ENCODE results near the gene MTF2. TPM values are rescaled to one million over a fixed set of nuclear protein-coding genes. Genes with fewer than 3 reads are reported as not detected.

The MTF2 gene
- total and polyA plus RNA-seq, 9 of the 15 experiments (the other 6 are each of a cell fraction or from before 2014, with no cell fraction given), result 29.3 to 124 (median 57.7) TPM

DNA sequence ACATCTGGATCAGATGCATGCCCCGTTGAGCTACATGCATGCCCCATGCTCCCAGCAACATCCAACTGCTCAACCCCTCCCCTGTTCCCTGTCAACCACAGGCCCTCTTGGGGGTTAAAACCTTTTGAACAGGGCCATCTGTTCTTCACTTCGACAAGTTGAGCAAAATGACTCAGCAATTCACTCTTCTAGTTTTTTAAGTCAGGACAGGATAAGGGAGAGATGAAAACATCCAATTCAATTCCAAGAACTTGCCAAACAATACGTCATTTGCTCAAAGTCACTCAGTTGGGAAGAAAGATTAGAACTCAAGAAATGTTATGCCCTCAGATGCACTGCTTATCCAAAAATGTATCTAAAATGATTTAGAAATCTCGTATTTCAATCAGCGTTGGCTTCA, 46.1 kb upstream of the MTF2 start (continued):
- TF ChIP-seq ZNF316 (IDR thresholded peaks at IDR 0.05) (peak; percentile 96), ZNF347 (CRISPR knock-in tag; IDR thresholded peaks at IDR 0.05; ENCODE audit: low read depth) (no peak), POLR2G (IDR thresholded peaks at IDR 0.05; ENCODE audit: low read depth, low read length) (no peak), HDAC8 (tag; IDR thresholded peaks at IDR 0.05) (no peak), XRCC5 (IDR thresholded peaks at IDR 0.05; ENCODE audit: low read depth, low read length) (no peak), CREB1 (IDR thresholded peaks at IDR 0.05) (no peak), CREB1 (CRISPR knock-in tag; IDR thresholded peaks at IDR 0.05) (no peak), CCAR2 (IDR thresholded peaks at IDR 0.05; ENCODE audit: low read depth, low read length) (no peak), ZC3H11A (IDR thresholded peaks at IDR 0.05; ENCODE audit: low read depth, low read length) (no peak), ZNF184 (CRISPR knock-in tag; IDR thresholded peaks at IDR 0.05) (no peak), HDAC3 (IDR thresholded peaks at IDR 0.05; ENCODE audit: borderline replicate concordance, partially characterized antibody) (no peak)
- TF ChIP-seq, protein P1, sequence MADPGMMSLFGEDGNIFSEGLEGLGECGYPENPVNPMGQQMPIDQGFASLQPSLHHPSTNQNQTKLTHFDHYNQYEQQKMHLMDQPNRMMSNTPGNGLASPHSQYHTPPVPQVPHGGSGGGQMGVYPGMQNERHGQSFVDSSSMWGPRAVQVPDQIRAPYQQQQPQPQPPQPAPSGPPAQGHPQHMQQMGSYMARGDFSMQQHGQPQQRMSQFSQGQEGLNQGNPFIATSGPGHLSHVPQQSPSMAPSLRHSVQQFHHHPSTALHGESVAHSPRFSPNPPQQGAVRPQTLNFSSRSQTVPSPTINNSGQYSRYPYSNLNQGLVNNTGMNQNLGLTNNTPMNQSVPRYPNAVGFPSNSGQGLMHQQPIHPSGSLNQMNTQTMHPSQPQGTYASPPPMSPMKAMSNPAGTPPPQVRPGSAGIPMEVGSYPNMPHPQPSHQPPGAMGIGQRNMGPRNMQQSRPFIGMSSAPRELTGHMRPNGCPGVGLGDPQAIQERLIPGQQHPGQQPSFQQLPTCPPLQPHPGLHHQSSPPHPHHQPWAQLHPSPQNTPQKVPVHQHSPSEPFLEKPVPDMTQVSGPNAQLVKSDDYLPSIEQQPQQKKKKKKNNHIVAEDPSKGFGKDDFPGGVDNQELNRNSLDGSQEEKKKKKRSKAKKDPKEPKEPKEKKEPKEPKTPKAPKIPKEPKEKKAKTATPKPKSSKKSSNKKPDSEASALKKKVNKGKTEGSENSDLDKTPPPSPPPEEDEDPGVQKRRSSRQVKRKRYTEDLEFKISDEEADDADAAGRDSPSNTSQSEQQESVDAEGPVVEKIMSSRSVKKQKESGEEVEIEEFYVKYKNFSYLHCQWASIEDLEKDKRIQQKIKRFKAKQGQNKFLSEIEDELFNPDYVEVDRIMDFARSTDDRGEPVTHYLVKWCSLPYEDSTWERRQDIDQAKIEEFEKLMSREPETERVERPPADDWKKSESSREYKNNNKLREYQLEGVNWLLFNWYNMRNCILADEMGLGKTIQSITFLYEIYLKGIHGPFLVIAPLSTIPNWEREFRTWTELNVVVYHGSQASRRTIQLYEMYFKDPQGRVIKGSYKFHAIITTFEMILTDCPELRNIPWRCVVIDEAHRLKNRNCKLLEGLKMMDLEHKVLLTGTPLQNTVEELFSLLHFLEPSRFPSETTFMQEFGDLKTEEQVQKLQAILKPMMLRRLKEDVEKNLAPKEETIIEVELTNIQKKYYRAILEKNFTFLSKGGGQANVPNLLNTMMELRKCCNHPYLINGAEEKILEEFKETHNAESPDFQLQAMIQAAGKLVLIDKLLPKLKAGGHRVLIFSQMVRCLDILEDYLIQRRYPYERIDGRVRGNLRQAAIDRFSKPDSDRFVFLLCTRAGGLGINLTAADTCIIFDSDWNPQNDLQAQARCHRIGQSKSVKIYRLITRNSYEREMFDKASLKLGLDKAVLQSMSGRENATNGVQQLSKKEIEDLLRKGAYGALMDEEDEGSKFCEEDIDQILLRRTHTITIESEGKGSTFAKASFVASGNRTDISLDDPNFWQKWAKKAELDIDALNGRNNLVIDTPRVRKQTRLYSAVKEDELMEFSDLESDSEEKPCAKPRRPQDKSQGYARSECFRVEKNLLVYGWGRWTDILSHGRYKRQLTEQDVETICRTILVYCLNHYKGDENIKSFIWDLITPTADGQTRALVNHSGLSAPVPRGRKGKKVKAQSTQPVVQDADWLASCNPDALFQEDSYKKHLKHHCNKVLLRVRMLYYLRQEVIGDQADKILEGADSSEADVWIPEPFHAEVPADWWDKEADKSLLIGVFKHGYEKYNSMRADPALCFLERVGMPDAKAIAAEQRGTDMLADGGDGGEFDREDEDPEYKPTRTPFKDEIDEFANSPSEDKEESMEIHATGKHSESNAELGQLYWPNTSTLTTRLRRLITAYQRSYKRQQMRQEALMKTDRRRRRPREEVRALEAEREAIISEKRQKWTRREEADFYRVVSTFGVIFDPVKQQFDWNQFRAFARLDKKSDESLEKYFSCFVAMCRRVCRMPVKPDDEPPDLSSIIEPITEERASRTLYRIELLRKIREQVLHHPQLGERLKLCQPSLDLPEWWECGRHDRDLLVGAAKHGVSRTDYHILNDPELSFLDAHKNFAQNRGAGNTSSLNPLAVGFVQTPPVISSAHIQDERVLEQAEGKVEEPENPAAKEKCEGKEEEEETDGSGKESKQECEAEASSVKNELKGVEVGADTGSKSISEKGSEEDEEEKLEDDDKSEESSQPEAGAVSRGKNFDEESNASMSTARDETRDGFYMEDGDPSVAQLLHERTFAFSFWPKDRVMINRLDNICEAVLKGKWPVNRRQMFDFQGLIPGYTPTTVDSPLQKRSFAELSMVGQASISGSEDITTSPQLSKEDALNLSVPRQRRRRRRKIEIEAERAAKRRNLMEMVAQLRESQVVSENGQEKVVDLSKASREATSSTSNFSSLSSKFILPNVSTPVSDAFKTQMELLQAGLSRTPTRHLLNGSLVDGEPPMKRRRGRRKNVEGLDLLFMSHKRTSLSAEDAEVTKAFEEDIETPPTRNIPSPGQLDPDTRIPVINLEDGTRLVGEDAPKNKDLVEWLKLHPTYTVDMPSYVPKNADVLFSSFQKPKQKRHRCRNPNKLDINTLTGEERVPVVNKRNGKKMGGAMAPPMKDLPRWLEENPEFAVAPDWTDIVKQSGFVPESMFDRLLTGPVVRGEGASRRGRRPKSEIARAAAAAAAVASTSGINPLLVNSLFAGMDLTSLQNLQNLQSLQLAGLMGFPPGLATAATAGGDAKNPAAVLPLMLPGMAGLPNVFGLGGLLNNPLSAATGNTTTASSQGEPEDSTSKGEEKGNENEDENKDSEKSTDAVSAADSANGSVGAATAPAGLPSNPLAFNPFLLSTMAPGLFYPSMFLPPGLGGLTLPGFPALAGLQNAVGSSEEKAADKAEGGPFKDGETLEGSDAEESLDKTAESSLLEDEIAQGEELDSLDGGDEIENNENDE (IDR thresholded peaks at IDR 0.05; ENCODE audit: low read depth, low read length), result no peak
- TF ChIP-seq, protein P2, sequence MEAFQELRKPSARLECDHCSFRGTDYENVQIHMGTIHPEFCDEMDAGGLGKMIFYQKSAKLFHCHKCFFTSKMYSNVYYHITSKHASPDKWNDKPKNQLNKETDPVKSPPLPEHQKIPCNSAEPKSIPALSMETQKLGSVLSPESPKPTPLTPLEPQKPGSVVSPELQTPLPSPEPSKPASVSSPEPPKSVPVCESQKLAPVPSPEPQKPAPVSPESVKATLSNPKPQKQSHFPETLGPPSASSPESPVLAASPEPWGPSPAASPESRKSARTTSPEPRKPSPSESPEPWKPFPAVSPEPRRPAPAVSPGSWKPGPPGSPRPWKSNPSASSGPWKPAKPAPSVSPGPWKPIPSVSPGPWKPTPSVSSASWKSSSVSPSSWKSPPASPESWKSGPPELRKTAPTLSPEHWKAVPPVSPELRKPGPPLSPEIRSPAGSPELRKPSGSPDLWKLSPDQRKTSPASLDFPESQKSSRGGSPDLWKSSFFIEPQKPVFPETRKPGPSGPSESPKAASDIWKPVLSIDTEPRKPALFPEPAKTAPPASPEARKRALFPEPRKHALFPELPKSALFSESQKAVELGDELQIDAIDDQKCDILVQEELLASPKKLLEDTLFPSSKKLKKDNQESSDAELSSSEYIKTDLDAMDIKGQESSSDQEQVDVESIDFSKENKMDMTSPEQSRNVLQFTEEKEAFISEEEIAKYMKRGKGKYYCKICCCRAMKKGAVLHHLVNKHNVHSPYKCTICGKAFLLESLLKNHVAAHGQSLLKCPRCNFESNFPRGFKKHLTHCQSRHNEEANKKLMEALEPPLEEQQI (IDR thresholded peaks at IDR 0.05), result peak; percentile 49; the same call in 1 of the 2 replicates
- TF ChIP-seq, protein P3, sequence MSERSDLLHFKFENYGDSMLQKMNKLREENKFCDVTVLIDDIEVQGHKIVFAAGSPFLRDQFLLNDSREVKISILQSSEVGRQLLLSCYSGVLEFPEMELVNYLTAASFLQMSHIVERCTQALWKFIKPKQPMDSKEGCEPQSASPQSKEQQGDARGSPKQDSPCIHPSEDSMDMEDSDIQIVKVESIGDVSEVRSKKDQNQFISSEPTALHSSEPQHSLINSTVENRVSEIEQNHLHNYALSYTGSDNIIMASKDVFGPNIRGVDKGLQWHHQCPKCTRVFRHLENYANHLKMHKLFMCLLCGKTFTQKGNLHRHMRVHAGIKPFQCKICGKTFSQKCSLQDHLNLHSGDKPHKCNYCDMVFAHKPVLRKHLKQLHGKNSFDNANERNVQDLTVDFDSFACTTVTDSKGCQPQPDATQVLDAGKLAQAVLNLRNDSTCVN (CRISPR knock-in tag; IDR thresholded peaks at IDR 0.05), result no peak

Measured in K562 (cell line).